Measurements from ENCODE around the gene SELENOF.

Gene SELENOF

GRCh38 chr1:86940599-86940998 lies 26.7 kb upstream of the SELENOF start:
- Histone ChIP-seq H3K36me3 (ENCODE audit: control insufficient read depth, insufficient read depth, low read length) (no peaks in the 10 kb centered on the region), H3K4me1 (ENCODE audit: control insufficient read depth, insufficient read depth, low read length, poor library complexity, severe bottlenecking) (no peaks in the 10 kb centered on the region), H3K27ac (ENCODE audit: low read depth, low read length, severe bottlenecking) (no peak overlapping the region), H3K4me3 (ENCODE audit: extremely low read depth, insufficient read depth, low read length, poor library complexity, severe bottlenecking) (no peak overlapping the region), H3K9me3 (ENCODE audit: control insufficient read depth, low read length) (no peaks in the 10 kb centered on the region)
- WGBS, 2 experiments (ENCODE audit: insufficient coverage in 2 of 2) = 86 to 93% methylated on average over 1 of the region's 2 CpGs

GRCh38 chr1:86939406-86939805 lies 25.5 kb upstream of the SELENOF start:
- no peaks in the 10 kb centered on the region for H3K4me1 ChIP-seq (ENCODE audit: control insufficient read depth, insufficient read depth, low read length, poor library complexity, severe bottlenecking)
- 100% methylated on average over 1 of the region's 3 CpGs; no CpG with 5 or more reads in 1 of the 2 experiments for WGBS, 2 experiments (ENCODE audit: insufficient coverage in 2 of 2)
- no peak overlapping the region for H3K27ac ChIP-seq (ENCODE audit: low read depth, low read length, severe bottlenecking)

GRCh38 chr1:86938855-86939254 lies 24.9 kb upstream of the SELENOF start:
- no peaks in the 10 kb centered on the region for H3K36me3 ChIP-seq (ENCODE audit: control insufficient read depth, insufficient read depth, low read length)
- peaks cover under 1% of the 10 kb centered on the region for H3K4me1 ChIP-seq (ENCODE audit: control insufficient read depth, insufficient read depth, low read length, poor library complexity, severe bottlenecking)
- no peak overlapping the region for H3K27ac ChIP-seq (ENCODE audit: low read depth, low read length, severe bottlenecking)
- H3K9me3 ChIP-seq (ENCODE audit: control insufficient read depth, low read length) = no peaks in the 10 kb centered on the region
- no peak overlapping the region for H3K4me3 ChIP-seq (ENCODE audit: extremely low read depth, insufficient read depth, low read length, poor library complexity, severe bottlenecking)
- WGBS, 2 experiments (ENCODE audit: insufficient coverage in 2 of 2) = no CpG with 5 or more reads among the region's 2 CpGs

More at GRCh38 chr1:86939406-86939805, 25.5 kb upstream of the SELENOF start:
- H3K9me3 ChIP-seq (ENCODE audit: control insufficient read depth, low read length) = no peaks in the 10 kb centered on the region
- no peak overlapping the region for H3K4me3 ChIP-seq (ENCODE audit: extremely low read depth, insufficient read depth, low read length, poor library complexity, severe bottlenecking)
- no peaks in the 10 kb centered on the region for H3K36me3 ChIP-seq (ENCODE audit: control insufficient read depth, insufficient read depth, low read length)

GRCh38 chr1:86938450-86938849 lies 24.5 kb upstream of the SELENOF start:
- 86 to 100% methylated on average over 1 of the region's 1 CpG for WGBS, 2 experiments (ENCODE audit: insufficient coverage in 2 of 2)
- Histone ChIP-seq H3K4me3 (ENCODE audit: extremely low read depth, insufficient read depth, low read length, poor library complexity, severe bottlenecking) (no peak overlapping the region), H3K4me1 (ENCODE audit: control insufficient read depth, insufficient read depth, low read length, poor library complexity, severe bottlenecking) (peaks cover 4% of the 10 kb centered on the region)

GRCh38 chr1:86933562-86934377 lies 19.8 kb upstream of the SELENOF start:
- no peaks in the 10 kb centered on the region for H3K36me3 ChIP-seq (ENCODE audit: control insufficient read depth, insufficient read depth, low read length)
- H3K9me3 ChIP-seq (ENCODE audit: control insufficient read depth, low read length) = no peaks in the 10 kb centered on the region
- H3K4me1 ChIP-seq (ENCODE audit: control insufficient read depth, insufficient read depth, low read length, poor library complexity, severe bottlenecking) = peaks cover 8% of the 10 kb centered on the region
- WGBS, 2 experiments (ENCODE audit: insufficient coverage in 2 of 2) = 27 to 41% methylated on average over 3 to 4 of the region's 7 CpGs
- peak overlapping the region; percentile 44 for H3K27ac ChIP-seq (ENCODE audit: low read depth, low read length, severe bottlenecking)
- no peak overlapping the region for H3K4me3 ChIP-seq (ENCODE audit: extremely low read depth, insufficient read depth, low read length, poor library complexity, severe bottlenecking)

More at GRCh38 chr1:86938450-86938849, 24.5 kb upstream of the SELENOF start:
- Histone ChIP-seq H3K36me3 (ENCODE audit: control insufficient read depth, insufficient read depth, low read length) (no peaks in the 10 kb centered on the region), H3K9me3 (ENCODE audit: control insufficient read depth, low read length) (no peaks in the 10 kb centered on the region), H3K27ac (ENCODE audit: low read depth, low read length, severe bottlenecking) (no peak overlapping the region)

- Histone ChIP-seq H3K4me3 (ENCODE audit: extremely low read depth, insufficient read depth, low read length, poor library complexity, severe bottlenecking) (no peak overlapping the region), H3K9me3 (ENCODE audit: control insufficient read depth, low read length) (no peaks in the 10 kb centered on the region), H3K36me3 (ENCODE audit: control insufficient read depth, insufficient read depth, low read length) (no peaks in the 10 kb centered on the region), H3K27ac (ENCODE audit: low read depth, low read length, severe bottlenecking) (no peak overlapping the region), H3K4me1 (ENCODE audit: control insufficient read depth, insufficient read depth, low read length, poor library complexity, severe bottlenecking) (peaks cover 8% of the 10 kb centered on the region)
- WGBS, 2 experiments (ENCODE audit: insufficient coverage in 2 of 2) = 78 to 100% methylated on average over 2 of the region's 3 CpGs
Measured at GRCh38 chr1:86933051-86933450, 19.1 kb upstream of the SELENOF start.

- no CpG with 5 or more reads among the region's 1 CpG for WGBS, 2 experiments (ENCODE audit: insufficient coverage in 2 of 2)
- Histone ChIP-seq H3K4me1 (ENCODE audit: control insufficient read depth, insufficient read depth, low read length, poor library complexity, severe bottlenecking) (peaks cover 7% of the 10 kb centered on the region), H3K36me3 (ENCODE audit: control insufficient read depth, insufficient read depth, low read length) (no peaks in the 10 kb centered on the region), H3K9me3 (ENCODE audit: control insufficient read depth, low read length) (peaks cover 11% of the 10 kb centered on the region), H3K4me3 (ENCODE audit: extremely low read depth, insufficient read depth, low read length, poor library complexity, severe bottlenecking) (no peak overlapping the region), H3K27ac (ENCODE audit: low read depth, low read length, severe bottlenecking) (no peak overlapping the region)
Measured at GRCh38 chr1:86928819-86929218, 14.9 kb upstream of the SELENOF start.

GRCh38 chr1:86926883-86927282 lies 13.0 kb upstream of the SELENOF start:
- Histone ChIP-seq H3K4me3 (ENCODE audit: extremely low read depth, insufficient read depth, low read length, poor library complexity, severe bottlenecking) (no peak overlapping the region), H3K9me3 (ENCODE audit: control insufficient read depth, low read length) (peaks cover 22% of the 10 kb centered on the region), H3K36me3 (ENCODE audit: control insufficient read depth, insufficient read depth, low read length) (no peaks in the 10 kb centered on the region), H3K27ac (ENCODE audit: low read depth, low read length, severe bottlenecking) (no peak overlapping the region), H3K4me1 (ENCODE audit: control insufficient read depth, insufficient read depth, low read length, poor library complexity, severe bottlenecking) (no peaks in the 10 kb centered on the region)
- WGBS, 2 experiments (ENCODE audit: insufficient coverage in 2 of 2) = no CpG with 5 or more reads among the region's 1 CpG

- Histone ChIP-seq H3K36me3 (ENCODE audit: control insufficient read depth, insufficient read depth, low read length) (no peaks in the 10 kb centered on the region), H3K27ac (ENCODE audit: low read depth, low read length, severe bottlenecking) (no peak overlapping the region), H3K9me3 (ENCODE audit: control insufficient read depth, low read length) (peaks cover 30% of the 10 kb centered on the region), H3K4me1 (ENCODE audit: control insufficient read depth, insufficient read depth, low read length, poor library complexity, severe bottlenecking) (no peaks in the 10 kb centered on the region), H3K4me3 (ENCODE audit: extremely low read depth, insufficient read depth, low read length, poor library complexity, severe bottlenecking) (no peak overlapping the region)
- no CpG with 5 or more reads among the region's 1 CpG for WGBS, 2 experiments (ENCODE audit: insufficient coverage in 2 of 2)
Measured at GRCh38 chr1:86925742-86926141, 11.8 kb upstream of the SELENOF start.

GRCh38 chr1:86924324-86924960 lies 10.5 kb upstream of the SELENOF start:
- no peak overlapping the region for H3K4me3 ChIP-seq (ENCODE audit: extremely low read depth, insufficient read depth, low read length, poor library complexity, severe bottlenecking)
- WGBS, 2 experiments (ENCODE audit: insufficient coverage in 2 of 2) = 97 to 98% methylated on average over 6 of the region's 8 CpGs

GRCh38 chr1:86922445-86922844 lies 8.5 kb upstream of the SELENOF start:
- no peaks in the 10 kb centered on the region for H3K4me1 ChIP-seq (ENCODE audit: control insufficient read depth, insufficient read depth, low read length, poor library complexity, severe bottlenecking)
- no peak overlapping the region for H3K4me3 ChIP-seq (ENCODE audit: extremely low read depth, insufficient read depth, low read length, poor library complexity, severe bottlenecking)
- WGBS, 2 experiments (ENCODE audit: insufficient coverage in 2 of 2) = no CpG with 5 or more reads among the region's 1 CpG
- H3K9me3 ChIP-seq (ENCODE audit: control insufficient read depth, low read length) = peaks cover 30% of the 10 kb centered on the region
- H3K27ac ChIP-seq (ENCODE audit: low read depth, low read length, severe bottlenecking) = no peak overlapping the region
- H3K36me3 ChIP-seq (ENCODE audit: control insufficient read depth, insufficient read depth, low read length) = peaks cover 4% of the 10 kb centered on the region

More at GRCh38 chr1:86924324-86924960, 10.5 kb upstream of the SELENOF start:
- Histone ChIP-seq H3K36me3 (ENCODE audit: control insufficient read depth, insufficient read depth, low read length) (no peaks in the 10 kb centered on the region), H3K4me1 (ENCODE audit: control insufficient read depth, insufficient read depth, low read length, poor library complexity, severe bottlenecking) (no peaks in the 10 kb centered on the region), H3K9me3 (ENCODE audit: control insufficient read depth, low read length) (peaks cover 30% of the 10 kb centered on the region), H3K27ac (ENCODE audit: low read depth, low read length, severe bottlenecking) (no peak overlapping the region)
